SK-N-MC (cell line): ENCODE data around the gene S100A13.
"Not testable (repeated sequence)": the region's sequence is repeated elsewhere in the genome, so short reads cannot be mapped to it uniquely, and the experiment has no call there.

Experiments used
- EZH2 ChIP-seq: fragments of 200-600 bp; sonication (generic); IDR thresholded peaks from one replicate; pipeline ENCODE4 v1.6.1; 2017; ENCODE audit warnings: antibody characterized with exemption
- POLR2AphosphoS5 ChIP-seq: IDR thresholded peaks from 2 replicates; pipeline ENCODE4 v1.6.1; 2012; ENCODE audit warnings: mild to moderate bottlenecking, low read depth, low read length, borderline replicate concordance

DNA sequence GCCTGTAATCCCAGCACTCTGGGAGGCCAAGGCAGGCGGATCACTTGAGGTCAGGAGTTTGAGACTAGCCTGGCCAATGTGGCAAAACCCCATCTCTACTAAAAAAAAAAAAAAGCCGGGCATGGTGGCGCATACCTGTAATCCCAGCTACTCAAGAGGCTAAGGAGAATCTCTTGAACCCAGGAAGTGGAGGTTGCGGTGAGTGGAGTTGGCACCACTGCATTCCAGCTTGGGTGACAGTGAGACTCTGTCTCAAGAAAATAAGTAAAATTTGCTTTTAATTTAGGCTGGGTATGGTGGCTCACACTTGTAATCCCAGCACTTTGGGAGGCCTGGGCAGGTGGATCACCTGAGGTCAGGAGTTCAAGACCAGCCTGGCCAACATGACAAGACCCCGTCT is 12.9 kb upstream of the S100A13 start:
- not testable (repeated sequence) for TF ChIP-seq EZH2, POLR2AphosphoS5
